Urothelium cell line (cell line): ENCODE measurements around the gene RHBDD1.

Experiments used
- DNase-seq: peaks from one replicate; pipeline ENCODE4 v3.0.0; 2011; ENCODE audit warnings: low spot score, mixed read lengths
- FAIRE-seq: peaks from 2 replicates; lab custom pipeline; 2011; peaks lifted over from hg19 to GRCh38; lab: Jason Lieb, UNC

Gene RHBDD1

GRCh38 chr2:226835796-226836547 lies at the start of gene RHBDD1:
Gene RHBDD1, plus strand, starts transcription at chr2:226836054. Its CDS starts 28,640 bp downstream, at chr2:226864694.
- DNase-seq (peak; percentile 95), FAIRE-seq (peak; percentile 84)

GRCh38 chr2:226788064-226788463 lies 47.8 kb upstream of the RHBDD1 start:
- FAIRE-seq (no peak), DNase-seq (no peak)

DNA sequence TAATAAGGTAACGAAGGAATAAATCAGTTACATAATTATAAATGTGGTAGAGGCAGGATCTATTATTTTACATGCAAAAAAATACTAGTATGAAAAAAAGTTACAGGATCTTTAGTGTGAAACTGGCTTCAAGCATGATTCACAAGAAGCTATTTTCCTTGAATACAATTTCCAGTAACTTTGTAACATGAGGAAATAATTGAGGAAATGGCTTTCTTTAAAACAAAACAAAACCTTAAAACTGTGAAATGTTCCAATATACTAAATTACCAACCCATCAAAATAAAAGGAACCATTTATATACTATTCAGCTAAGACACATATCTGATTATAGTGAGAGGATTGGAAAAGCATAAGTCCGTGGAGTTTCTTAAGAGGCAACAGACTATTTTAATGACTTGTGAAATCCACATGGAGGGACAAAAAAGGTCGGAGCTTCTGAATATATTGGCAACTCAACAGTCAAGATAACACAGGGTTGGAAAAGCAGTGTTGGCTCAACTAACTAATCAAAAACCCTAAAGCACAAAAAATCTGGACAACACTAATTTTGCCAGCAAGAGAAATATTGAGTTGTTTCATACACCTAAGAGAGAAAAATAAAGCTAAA lies 46.9 kb upstream of the RHBDD1 start:
- DNase-seq, result no peak
- no peak for FAIRE-seq

DNA sequence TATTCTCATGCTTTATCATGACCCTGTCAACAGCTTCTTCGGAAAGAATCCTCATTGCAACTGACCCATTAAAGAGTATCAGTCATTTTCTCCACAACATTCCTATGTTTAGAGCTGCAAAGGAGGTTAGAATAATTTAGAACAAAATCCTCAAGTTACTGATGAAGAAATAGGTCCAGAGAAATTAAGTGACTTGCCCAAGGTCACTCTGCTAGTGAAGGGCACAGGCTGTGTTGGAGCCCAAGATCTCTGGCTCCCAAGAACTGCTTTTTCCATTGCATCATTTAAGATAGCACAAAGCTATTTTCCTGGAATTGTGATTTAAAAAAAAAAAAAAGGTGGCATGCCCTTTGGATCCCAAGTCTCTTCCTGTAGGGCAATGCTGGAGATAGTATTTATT lies 45.8 kb upstream of the RHBDD1 start:
- FAIRE-seq (no peak), DNase-seq (no peak)

GRCh38 chr2:226790431-226790830 lies 45.4 kb upstream of the RHBDD1 start:
- FAIRE-seq, result no peak
- DNase-seq, result no peak

- DNase-seq, result no peak
These were observed 44.8 kb upstream of the RHBDD1 start for GRCh38 chr2:226791056-226791486.

GRCh38 chr2:226791487-226792081 lies 44.3 kb upstream of the RHBDD1 start:
- DNase-seq, result peak; percentile 97
- no peak for FAIRE-seq

More at GRCh38 chr2:226791056-226791486, 44.8 kb upstream of the RHBDD1 start:
- no peak for FAIRE-seq

- FAIRE-seq, result no peak
- no peak for DNase-seq
These were observed 43.5 kb upstream of the RHBDD1 start for GRCh38 chr2:226792155-226792881.

DNA sequence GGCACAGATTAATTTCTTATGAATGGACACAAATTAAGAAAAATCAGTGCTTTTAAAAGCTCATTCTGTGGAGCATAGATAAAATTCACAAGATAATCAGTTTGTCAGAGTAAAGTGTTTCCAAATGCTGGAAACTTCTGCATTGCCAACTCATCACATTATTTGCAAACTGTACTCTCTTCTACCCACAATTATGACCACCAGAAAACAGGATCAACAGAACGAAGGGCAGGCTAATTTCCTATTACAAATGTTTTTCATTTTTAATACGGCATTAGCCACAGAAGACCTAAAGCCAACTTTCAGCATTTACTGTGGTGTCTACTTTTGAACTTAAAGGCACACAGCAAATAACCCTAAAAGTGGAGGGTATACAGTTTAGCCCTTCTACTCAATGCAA lies 42.2 kb upstream of the RHBDD1 start:
- FAIRE-seq (no peak), DNase-seq (no peak)

DNA sequence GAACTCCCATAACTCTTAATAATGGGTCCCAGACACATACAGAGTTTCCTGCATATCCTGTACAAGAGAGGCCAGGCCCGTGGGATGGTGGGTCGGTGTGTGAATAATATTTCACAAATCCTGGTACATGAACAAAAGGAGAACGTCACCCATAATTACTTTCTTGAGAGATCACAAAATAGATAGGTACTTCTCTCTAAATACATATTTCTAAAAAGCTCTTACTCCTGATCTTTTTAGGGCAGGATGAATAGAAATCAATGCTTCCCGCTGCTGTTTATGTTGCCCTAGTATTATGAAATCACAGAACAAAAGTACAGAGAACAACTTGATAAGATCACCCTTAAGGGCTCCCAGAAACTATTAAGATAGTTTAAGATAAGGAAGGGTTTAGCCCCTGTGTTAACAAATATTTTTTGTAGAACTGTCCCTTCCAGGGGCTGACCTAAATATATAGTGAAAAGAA lies 41.6 kb upstream of the RHBDD1 start:
- DNase-seq (no peak), FAIRE-seq (no peak)

DNA sequence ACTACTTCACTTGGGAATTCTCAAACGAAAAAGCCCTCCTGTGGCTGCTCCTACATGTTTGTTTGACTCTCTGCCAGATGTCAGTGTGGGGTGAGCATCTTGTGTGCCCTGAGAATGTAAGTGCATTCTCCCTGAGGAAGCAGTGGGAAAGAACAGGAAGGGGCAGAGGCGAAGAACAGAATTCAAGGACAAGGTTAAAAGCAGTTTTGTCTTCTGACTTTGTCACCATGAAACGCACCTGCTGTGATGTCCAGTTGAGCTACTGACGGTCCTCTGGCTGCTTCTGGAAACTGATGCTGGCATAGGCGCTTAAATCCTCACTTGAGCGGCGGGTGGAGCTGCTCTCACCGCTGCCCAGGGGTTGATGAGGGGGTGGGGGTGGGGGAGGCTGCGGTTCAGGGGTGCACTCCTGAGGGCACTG lies 41.1 kb upstream of the RHBDD1 start:
- DNase-seq (no peak), FAIRE-seq (no peak)

- no peak for DNase-seq
- peak; percentile 27 for FAIRE-seq
These were observed 40.4 kb upstream of the RHBDD1 start for GRCh38 chr2:226795281-226796011.

DNA sequence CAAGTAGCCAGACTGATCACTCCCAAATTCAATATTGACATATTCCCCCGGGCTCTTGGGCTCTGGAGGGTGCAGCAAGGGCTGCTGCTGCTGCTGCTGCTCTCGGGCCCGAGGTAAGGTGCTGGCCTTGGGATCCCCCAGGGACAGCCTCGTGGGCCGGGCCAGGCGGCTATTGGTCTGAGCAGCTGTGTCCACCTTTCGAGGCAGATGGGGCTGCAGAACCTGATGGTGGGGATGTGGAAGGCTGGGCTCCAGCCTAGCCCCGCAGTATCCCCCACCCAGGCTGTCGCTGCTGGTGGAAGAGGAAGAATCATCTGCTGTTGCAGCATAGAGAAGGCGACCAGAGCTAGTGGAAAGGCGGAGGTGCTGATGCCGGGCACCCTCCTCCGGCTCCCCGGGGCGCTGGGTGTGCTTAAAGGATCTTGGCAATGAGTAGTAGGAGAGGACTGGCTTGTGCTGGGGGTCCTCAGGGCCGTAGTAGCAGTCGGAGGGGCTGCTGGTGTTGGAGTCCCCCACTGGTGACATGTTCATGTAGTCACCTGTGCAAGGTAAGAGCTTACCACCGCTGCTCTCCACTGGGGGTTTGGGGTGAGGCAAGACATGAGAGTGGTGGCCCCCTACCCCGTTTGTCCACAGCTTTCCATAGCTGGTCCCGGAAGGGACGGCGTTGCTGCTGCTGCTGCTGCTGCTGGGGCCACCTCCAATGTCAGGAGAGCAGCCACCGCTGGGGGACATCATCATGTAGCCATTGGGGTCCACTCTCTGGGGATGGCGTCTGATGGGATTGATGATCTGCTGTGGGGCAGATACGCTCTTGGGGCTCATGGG lies 39.6 kb upstream of the RHBDD1 start:
- no peak for FAIRE-seq
- DNase-seq, result no peak

DNA sequence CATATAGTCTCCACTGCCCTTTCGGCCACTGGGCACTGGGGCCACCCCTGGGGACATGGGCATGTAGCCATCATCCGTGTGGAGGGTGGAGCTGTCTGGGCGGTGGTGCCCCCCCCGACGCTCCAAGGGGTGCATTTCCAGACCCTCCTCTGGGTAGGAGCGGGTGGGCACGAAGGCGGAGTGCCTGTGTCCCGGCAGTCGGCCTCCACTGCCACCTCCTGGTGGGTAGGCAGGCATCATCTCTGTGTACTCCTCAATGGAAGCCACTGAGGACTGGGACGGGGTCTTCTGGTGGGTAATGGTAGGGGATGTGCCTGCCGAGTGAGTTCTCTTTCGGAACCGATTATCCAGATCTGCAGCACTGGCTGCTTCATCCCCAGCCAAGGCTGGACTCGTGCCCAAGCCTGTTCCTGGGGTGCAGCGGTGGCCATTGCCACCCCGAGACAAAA lies 39.0 kb upstream of the RHBDD1 start:
- peak; percentile 68 for DNase-seq

DNA sequence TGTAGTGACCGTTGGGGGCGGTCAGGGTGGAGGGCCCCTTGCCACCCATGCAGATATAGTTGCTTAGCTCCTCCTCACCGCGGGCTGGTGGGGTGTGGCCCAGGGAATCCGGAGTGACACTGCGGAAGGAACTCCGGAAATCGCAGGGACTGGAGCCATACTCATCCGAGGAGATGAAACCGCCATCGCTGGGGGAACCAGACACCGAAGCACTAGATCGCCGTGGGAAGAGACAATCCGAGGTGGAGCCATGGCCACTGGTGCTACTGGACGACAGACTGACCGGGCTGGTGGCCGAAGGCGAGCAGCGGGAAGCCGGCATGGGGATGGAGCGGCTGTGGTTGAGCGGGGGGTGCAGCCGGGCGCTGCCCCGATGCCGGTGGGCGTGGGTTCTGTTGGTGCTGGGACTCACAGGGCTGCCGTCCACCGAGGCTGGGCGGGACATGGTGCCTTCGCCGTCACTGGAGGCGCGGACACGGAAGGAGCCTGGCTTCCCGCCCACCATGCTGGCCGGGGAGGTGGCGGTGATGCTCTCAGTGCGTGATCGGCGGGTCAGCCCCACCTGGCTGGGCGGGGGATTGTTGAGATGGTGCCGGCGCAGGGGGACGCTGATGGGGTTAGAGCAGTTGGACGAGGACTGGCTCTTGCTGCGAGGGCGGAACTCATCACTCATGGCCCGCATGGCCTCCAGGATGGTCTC lies 38.4 kb upstream of the RHBDD1 start:
- DNase-seq, result no peak
- no peak for FAIRE-seq

More for the DNA sequence above, 39.0 kb upstream of the RHBDD1 start:
- FAIRE-seq, result no peak

GRCh38 chr2:226797989-226798421 lies 37.8 kb upstream of the RHBDD1 start:
- no peak for FAIRE-seq
- no peak for DNase-seq

GRCh38 chr2:226798422-226799210 lies 37.2 kb upstream of the RHBDD1 start:
- DNase-seq (no peak), FAIRE-seq (no peak)
